ENCODE data around the gene CA10. TPM values are rescaled to one million over a fixed set of nuclear protein-coding genes. Genes with fewer than 3 reads are reported as not detected.
A peak's percentile ranks its signal among the peaks of the same experiment; 100 is the strongest.

The CA10 gene
- total RNA-seq, 1 donor from 2014 or later, result not detected

GRCh38 chr17:52145476-52145875 is 13.0 kb downstream of the CA10 start:
- DNase-seq, result no peak

- no peak for DNase-seq
These were observed 15.0 kb downstream of the CA10 start for GRCh38 chr17:52143542-52143941.

- DNase-seq, result no peak
These were observed 17.9 kb downstream of the CA10 start for GRCh38 chr17:52140601-52141000.

GRCh38 chr17:52138752-52139151 is 19.8 kb downstream of the CA10 start:
- DNase-seq, result no peak

GRCh38 chr17:52138350-52138749 is 20.2 kb downstream of the CA10 start:
- DNase-seq, result no peak

GRCh38 chr17:52136166-52136565 is 22.3 kb downstream of the CA10 start:
- DNase-seq, result no peak

- DNase-seq, result no peak
These were observed 23.9 kb downstream of the CA10 start for GRCh38 chr17:52134641-52135040.

GRCh38 chr17:52128721-52129120 is 29.8 kb downstream of the CA10 start:
- DNase-seq, result no peak

- no peak for DNase-seq
These were observed 33.5 kb downstream of the CA10 start for GRCh38 chr17:52124993-52125392.

- no peak for DNase-seq
These were observed 34.0 kb downstream of the CA10 start for GRCh38 chr17:52124561-52124960.

GRCh38 chr17:52120465-52120864 is 38.0 kb downstream of the CA10 start:
- DNase-seq, result no peak

- no peak for DNase-seq
These were observed 47.5 kb downstream of the CA10 start for GRCh38 chr17:52110923-52111581.

- DNase-seq, result peak; percentile 44
These were observed 51.8 kb downstream of the CA10 start for GRCh38 chr17:52106638-52107261.

- DNase-seq, result no peak
These were observed 52.4 kb downstream of the CA10 start for GRCh38 chr17:52106072-52106471.

GRCh38 chr17:52105591-52105990 is 52.9 kb downstream of the CA10 start:
- DNase-seq, result no peak

- DNase-seq, result no peak
These were observed 62.5 kb downstream of the CA10 start for GRCh38 chr17:52096056-52096455.

- no peak for DNase-seq
These were observed 74.3 kb downstream of the CA10 start for GRCh38 chr17:52084176-52084575.

GRCh38 chr17:52079496-52079895 is 79.0 kb downstream of the CA10 start:
- DNase-seq, result no peak

- DNase-seq, result no peak
These were observed 86.8 kb downstream of the CA10 start for GRCh38 chr17:52071712-52072111.

- DNase-seq, result no peak
These were observed 93.7 kb downstream of the CA10 start for GRCh38 chr17:52064791-52065211.

GRCh38 chr17:52049496-52049895 is 109.0 kb downstream of the CA10 start:
- no peak for DNase-seq

- DNase-seq, result no peak
These were observed 109.5 kb downstream of the CA10 start for GRCh38 chr17:52049051-52049450.

GRCh38 chr17:52048137-52048898 is 110.2 kb downstream of the CA10 start:
- no peak for DNase-seq

- no peak for DNase-seq
These were observed 111.4 kb downstream of the CA10 start for GRCh38 chr17:52047086-52047485.

Data from dermis blood vessel endothelial cell (primary cell).